Measurements from ENCODE around the gene NTSR1. TPM values are rescaled to one million over a fixed set of nuclear protein-coding genes. Genes with fewer than 3 reads are reported as not detected.
A peak's percentile ranks its signal among the peaks of the same experiment; 100 is the strongest.

Gene NTSR1
- total RNA-seq, 1 donor from 2014 or later = 0.09 TPM

- no peak for DNase-seq
- Histone ChIP-seq H3K9me3 (no peaks in the 10 kb centered on the region), H3K27me3 (peaks cover 30% of the 10 kb centered on the region), H3K4me3 (no peak overlapping the region), H3K36me3 (no peaks in the 10 kb centered on the region), H3K27ac (no peak overlapping the region), H3K4me1 (peaks cover 4% of the 10 kb centered on the region)
- TF ChIP-seq CTCF (IDR thresholded peaks at IDR 0.05) = no peak
- intact Hi-C loops (cut with DNase I) = no loop called here
- ATAC-seq = no peak
These were observed 27.9 kb downstream of the NTSR1 start for GRCh38 chr20:62736407-62737071.

GRCh38 chr20:62737271-62737811 lies 28.7 kb downstream of the NTSR1 start:
- DNase-seq (peak; percentile 52), ATAC-seq (no peak)
- Histone ChIP-seq H3K36me3 (no peaks in the 10 kb centered on the region), H3K9me3 (no peaks in the 10 kb centered on the region), H3K27me3 (peaks cover 34% of the 10 kb centered on the region), H3K27ac (no peak overlapping the region), H3K4me1 (peaks cover 4% of the 10 kb centered on the region), H3K4me3 (no peak overlapping the region)
- TF ChIP-seq CTCF (IDR thresholded peaks at IDR 0.05) = no peak
- intact Hi-C loops (cut with DNase I) = no loop called here

- DNase-seq (peak; percentile 55), ATAC-seq (no peak)
- H3K36me3 ChIP-seq = no peaks in the 10 kb centered on the region
- no peaks in the 10 kb centered on the region for H3K9me3 ChIP-seq
- no peak overlapping the region for H3K4me3 ChIP-seq
- intact Hi-C loops (cut with DNase I) = no loop called here
- H3K27ac ChIP-seq = no peak overlapping the region
- no peak for TF ChIP-seq CTCF (IDR thresholded peaks at IDR 0.05)
- H3K27me3 ChIP-seq = peaks cover 43% of the 10 kb centered on the region
- H3K4me1 ChIP-seq = peaks cover 4% of the 10 kb centered on the region
These were observed 29.6 kb downstream of the NTSR1 start for GRCh38 chr20:62738025-62738881.

- Histone ChIP-seq H3K27me3 (peaks cover 47% of the 10 kb centered on the region), H3K4me1 (peaks cover 4% of the 10 kb centered on the region), H3K36me3 (no peaks in the 10 kb centered on the region), H3K4me3 (no peak overlapping the region), H3K27ac (peak overlapping the region; percentile 77), H3K9me3 (no peaks in the 10 kb centered on the region)
- no peak for TF ChIP-seq CTCF (IDR thresholded peaks at IDR 0.05)
- intact Hi-C loops (cut with DNase I) = no loop called here
- ATAC-seq = no peak
- DNase-seq = peak; percentile 60
These were observed 30.4 kb downstream of the NTSR1 start for GRCh38 chr20:62739067-62739466.

- peak; percentile 53 for ATAC-seq
- no peaks in the 10 kb centered on the region for H3K36me3 ChIP-seq
- H3K4me3 ChIP-seq = peak overlapping the region; percentile 14
- no peak for TF ChIP-seq CTCF (IDR thresholded peaks at IDR 0.05)
- H3K4me1 ChIP-seq = peaks cover 4% of the 10 kb centered on the region
- H3K9me3 ChIP-seq = no peaks in the 10 kb centered on the region
- intact Hi-C loops (cut with DNase I) = no loop called here
- H3K27ac ChIP-seq = peak overlapping the region; percentile 77
- DNase-seq = peak; percentile 66
- peaks cover 48% of the 10 kb centered on the region for H3K27me3 ChIP-seq
These were observed 31.1 kb downstream of the NTSR1 start for GRCh38 chr20:62739581-62740285.

Measured in upper lobe of right lung (tissue), 1 donor.